ENCODE results near the gene TOP2A. TPM values are rescaled to one million over a fixed set of nuclear protein-coding genes. Genes with fewer than 3 reads are reported as not detected.

TOP2A gene
- polyA plus RNA-seq, 4 donors, result 162 to 190 (median 179) TPM

GRCh38 chr17:40452921-40453378 lies 35.3 kb upstream of the TOP2A start:
- no peak for DNase-seq (ENCODE audit: low read depth in 4 of 4, low spot score in 3 of 4)

DNA sequence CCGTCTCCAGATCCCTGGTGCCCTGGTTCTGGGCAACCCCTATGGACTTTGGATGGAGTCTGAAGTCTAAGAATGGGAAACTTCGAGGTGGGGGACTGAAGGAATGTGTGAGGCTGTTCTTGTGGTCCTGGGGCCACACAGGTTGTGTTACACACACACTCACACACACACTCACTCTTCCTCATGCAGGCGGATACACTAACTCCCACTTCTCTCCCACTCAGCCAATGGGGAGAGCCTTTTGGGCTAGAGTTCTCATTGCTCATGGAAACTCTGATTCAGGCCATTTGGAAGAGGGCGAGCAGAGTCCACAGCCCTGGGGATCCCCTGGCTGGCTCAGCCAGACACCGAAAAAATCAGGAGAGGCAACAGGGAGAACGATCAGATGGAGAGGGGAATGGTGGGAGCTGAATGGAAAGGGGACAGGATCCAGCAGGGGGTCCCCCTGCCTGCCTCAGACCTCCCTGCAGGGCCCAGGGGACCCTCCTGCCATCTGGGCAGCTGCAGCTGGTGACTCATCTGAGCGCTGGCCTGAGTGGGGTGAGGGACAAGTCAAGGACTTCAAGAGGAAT lies 34.6 kb upstream of the TOP2A start:
- no peak for DNase-seq (ENCODE audit: low read depth in 4 of 4, low spot score in 3 of 4)

DNA sequence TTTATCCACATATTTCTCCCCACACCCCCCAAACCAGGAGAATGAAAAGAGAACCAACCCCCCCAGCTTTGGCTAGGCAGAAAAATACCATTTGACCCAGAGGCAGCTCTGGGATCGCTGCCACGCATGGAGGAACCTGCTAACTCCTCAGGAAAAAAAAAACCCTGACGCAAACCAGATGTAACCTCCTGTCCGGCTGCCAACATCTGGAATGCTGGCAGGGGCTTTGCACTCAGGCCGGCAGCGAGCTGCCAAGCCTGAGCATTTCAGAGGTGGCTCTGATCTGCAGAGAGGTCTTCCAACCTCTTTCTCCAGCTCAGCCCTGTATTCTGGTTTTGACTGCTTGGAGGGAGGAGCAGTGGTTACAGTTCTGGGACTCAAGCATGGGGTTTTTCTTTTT lies 33.7 kb upstream of the TOP2A start:
- DNase-seq (ENCODE audit: low read depth in 4 of 4, low spot score in 3 of 4), result no peak

DNA sequence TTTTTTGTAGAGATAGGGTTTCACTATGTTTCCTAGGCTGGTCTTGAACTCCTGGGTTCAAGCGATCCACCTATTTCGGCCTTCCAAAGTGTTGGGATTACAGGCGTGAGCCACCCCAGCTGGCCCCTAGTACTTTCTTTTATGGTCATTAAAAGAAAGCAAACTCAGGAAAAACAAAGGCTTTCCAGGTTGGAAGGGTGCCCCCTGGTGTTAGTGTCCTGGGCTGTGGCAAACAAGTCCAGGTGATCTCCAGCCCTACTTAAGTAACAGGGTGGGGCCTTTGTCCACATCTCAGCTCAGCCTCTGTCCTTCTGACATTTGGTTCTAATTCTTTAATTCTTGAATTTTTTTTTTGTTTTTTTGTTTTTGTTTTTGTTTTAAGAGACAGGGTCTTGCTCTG lies 32.5 kb upstream of the TOP2A start:
- DNase-seq (ENCODE audit: low read depth in 4 of 4, low spot score in 3 of 4), result no peak

DNA sequence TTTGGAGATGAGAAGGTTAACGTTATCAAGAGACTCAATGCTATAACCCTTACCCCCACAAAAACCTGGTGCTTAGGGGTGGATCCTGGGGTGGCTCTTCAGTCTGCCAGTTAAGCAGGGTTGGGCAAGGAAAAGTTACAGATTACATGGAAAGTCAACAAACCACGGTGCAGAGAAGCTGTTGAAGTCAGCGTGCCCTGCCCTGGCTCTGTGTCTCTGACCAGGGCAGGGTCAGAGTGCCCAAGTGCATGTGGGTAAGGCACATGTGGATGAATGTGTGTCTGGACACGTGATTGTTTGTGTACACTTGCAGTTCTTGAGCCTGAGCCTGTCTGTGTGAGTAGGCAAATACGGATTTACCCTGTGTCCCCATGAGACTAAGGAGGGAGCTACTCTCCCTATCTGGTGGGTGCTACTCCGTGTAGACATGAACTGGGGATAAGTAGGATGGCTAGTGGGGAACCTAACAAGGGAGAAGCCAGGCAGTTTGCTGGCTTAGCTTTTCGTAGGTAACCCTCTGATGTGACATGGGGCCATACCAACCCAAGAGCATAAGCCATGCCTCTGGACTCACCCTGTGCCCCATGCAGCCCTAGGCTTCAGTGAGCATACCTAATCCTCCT lies 31.1 kb upstream of the TOP2A start:
- no peak for DNase-seq (ENCODE audit: low read depth in 4 of 4, low spot score in 3 of 4)

- no peak for DNase-seq (ENCODE audit: low read depth in 4 of 4, low spot score in 3 of 4)
Measured at GRCh38 chr17:40448213-40448638, 30.5 kb upstream of the TOP2A start.

GRCh38 chr17:40447806-40448205 lies 30.1 kb upstream of the TOP2A start:
- DNase-seq (ENCODE audit: low read depth in 4 of 4, low spot score in 3 of 4), result no peak

DNA sequence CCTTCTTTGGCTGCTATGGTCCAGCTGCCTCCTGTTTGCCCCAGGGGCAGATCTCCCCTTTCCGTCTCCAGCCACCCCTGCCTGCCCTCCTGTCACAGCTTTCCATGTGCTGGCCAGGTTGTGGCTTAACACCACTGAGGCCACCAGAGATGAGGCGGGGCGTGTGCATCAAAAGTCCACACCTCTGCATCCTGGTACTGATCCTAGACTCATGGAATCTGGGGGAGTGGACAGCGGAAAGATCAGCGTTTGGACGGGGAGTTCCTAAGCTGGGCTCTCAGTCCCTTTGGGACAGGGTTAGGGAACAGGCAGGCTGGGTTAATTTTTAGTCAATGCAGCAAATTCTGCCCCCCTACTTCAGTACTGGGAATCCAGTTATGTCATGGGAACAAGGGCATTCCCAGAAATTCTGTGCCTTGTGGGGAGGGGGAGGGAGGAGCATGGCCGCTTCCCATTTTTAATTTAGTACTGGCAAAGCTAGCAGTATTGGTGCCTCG lies 29.5 kb upstream of the TOP2A start:
- no peak for DNase-seq (ENCODE audit: low read depth in 4 of 4, low spot score in 3 of 4)

GRCh38 chr17:40445751-40446468 lies 28.2 kb upstream of the TOP2A start:
- DNase-seq (ENCODE audit: low read depth in 4 of 4, low spot score in 3 of 4), result no peak

DNA sequence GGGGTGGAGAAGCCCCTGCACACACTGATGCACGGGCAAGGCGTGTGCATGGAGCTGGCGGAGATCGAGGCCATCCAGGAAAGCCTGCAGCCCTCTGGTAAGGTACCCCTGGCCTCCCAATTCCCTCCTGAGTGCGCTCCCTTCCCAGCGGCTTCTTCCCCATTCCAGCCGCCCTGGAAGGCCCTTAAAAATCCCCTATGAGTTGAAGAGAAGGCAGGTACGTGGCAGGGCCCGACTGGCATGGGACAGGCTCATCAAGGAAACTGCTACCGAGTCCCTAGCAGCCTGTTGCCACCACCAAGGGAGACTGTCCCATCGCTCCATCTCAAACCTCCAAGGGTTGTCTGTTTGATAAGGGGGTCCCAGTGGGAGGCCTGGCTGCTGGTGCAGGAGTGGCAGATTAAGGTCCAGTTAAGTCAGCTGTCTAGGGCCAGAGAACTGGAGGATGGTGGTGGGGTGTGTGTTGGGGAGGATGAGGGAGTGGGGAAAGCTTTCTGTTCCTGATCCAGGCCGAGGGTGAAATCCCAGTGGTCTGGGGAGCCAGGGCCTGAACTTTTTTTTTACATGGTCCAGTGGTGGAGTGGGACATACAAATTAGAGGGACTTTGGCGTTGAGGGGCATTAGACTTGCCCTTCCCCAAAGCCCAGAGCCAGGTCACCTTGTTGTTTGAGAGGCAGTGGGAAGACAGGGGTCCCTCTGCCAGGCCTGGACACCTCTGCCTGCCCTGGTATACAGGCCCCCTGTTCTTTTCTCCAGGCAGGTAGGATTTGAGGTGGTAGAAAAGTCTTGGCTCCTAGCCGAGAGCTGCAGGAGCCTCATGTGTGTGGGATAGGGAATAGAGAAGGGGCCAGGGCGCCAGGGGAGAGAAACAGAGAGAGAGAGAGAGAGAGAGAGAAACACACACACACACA lies 26.5 kb upstream of the TOP2A start:
- DNase-seq (ENCODE audit: low read depth in 4 of 4, low spot score in 3 of 4), result no peak

DNA sequence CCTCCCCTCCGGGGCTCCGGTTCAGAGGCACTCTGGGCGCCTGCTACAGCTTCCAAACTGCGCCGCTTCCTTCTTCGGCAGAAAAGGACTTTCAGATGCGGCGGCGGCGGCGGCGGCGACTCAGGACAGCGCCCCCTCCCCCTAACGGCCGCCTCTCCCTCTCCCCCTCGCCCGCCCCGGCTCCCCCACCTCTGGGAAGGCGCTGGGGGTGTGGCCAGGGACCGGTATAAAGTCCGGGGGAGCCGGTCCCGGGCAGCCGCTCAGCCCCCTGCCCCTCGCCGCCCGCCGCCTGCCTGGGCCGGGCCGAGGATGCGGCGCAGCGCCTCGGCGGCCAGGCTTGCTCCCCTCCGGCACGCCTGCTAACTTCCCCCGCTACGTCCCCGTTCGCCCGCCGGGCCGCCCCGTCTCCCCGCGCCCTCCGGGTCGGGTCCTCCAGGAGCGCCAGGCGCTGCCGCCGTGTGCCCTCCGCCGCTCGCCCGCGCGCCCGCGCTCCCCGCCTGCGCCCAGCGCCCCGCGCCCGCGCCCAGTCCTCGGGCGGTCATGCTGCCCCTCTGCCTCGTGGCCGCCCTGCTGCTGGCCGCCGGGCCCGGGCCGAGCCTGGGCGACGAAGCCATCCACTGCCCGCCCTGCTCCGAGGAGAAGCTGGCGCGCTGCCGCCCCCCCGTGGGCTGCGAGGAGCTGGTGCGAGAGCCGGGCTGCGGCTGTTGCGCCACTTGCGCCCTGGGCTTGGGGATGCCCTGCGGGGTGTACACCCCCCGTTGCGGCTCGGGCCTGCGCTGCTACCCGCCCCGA lies 25.7 kb upstream of the TOP2A start, which contains the start of gene IGFBP4:
IGFBP4 (plus strand) TSS at position 255 of the 792 bp plus-strand sequence; CDS start at position 541, 286 bp downstream.
- DNase-seq (ENCODE audit: low read depth in 4 of 4, low spot score in 3 of 4), result no peak

DNA sequence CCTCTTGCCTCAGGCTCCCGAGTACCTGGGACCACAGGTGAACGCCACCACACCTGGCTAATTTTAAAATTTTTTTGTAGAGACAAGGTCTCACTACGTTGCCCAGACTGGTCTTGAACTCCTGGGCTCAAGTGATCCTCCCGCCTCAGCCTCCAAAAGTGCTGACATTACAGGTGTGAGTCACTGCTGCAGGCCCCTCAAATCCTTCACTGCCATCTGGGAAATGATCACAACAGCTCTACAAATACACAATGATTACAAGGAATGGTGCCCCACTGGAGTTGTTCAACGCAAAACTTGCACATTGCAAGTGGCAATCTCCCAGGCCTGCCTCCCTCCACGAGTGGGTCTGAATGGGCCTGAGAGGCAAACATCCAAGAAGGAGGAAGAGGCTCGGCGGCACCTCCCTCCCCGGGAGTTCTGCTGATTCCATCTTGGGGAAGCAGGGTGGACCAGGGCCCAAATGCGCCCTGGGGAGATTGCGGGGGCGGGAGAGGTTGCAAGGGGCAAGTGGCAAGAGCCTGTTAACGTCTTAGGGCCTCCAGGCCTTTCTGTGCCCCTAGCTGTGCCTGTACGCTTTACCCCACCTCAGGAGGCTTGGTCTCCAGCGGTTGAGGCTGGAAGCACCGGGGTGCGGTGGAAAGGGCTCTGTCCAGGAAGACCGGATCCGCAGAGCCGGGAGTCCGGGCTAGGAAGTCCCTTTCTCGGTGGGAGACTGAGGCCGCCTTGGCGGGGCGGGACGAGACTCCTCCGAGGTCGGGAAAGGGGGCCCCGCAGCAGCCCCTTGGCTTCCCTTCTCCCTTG lies 24.9 kb upstream of the TOP2A start:
- no peak for DNase-seq (ENCODE audit: low read depth in 4 of 4, low spot score in 3 of 4)

DNA sequence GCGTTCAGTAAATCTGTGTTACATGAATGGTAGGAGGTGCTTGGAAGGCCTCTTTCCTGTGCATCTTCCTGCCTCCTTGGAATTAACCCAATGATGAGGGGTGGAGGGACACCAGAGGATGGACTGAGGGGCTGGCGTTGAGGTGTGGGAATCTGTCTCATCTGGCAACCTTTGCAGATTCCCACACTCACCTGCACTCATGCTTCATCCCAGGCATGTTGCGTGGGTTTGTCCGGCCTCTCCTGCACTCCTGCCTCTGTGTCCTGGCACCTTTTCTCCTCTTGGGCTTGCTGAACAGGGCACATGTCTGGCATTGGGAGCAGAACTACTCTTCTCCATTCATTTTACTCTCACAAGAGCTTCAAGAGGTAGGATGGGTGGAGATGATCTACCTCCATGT lies 22.5 kb upstream of the TOP2A start:
- DNase-seq (ENCODE audit: low read depth in 4 of 4, low spot score in 3 of 4), result no peak

DNA sequence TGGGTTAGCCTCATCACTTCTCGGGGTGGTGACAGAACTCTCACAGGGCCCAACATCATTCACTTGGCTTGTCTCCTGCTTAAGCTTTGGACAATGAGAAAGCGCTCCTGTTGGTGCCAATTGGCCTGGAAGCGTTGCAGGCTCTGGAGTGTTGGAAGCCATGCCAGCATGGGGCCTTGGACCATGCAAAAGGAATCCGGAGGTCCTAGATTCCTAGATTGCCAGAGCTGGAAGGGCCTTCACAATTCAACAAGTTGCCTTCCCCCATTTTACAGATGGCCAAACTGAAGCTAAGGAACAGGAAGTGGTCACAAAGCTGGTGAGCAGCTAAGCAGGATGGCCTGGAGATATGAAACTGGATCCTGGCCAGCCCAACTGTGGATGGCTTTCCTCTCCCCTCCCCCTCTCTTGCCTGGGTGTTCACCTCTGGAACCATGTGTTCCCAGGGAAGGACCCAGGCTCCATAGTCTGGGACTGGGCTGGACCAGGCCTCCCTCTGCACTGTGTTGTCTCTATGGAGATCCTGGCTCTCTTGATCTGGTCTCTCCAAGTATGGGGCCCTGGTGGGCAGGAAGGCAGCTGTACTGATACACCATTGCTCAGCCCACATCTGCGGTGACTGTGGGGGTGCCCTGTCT lies 19.5 kb upstream of the TOP2A start:
- DNase-seq (ENCODE audit: low read depth in 4 of 4, low spot score in 3 of 4), result no peak

DNA sequence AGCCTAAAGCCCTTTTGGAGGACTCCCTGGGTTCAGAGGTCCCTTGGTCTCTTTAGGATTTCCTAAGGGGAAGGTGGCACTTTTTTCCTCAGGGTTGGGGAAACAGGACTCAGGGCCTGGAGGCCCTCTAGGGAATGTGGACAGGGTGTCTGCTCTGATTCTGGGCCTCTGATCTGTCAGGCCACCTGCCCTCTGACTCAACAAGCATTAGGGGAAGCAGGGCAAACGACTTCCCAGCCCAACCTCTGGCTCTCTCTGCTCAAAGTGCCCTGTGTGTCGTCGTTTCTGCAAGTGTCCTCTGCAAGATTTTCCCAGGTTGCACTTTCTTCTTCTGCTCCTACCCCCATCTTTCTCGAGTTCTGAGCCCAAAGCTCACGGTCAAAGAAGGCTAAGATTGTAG lies 18.9 kb upstream of the TOP2A start:
- no peak for DNase-seq (ENCODE audit: low read depth in 4 of 4, low spot score in 3 of 4)

DNA sequence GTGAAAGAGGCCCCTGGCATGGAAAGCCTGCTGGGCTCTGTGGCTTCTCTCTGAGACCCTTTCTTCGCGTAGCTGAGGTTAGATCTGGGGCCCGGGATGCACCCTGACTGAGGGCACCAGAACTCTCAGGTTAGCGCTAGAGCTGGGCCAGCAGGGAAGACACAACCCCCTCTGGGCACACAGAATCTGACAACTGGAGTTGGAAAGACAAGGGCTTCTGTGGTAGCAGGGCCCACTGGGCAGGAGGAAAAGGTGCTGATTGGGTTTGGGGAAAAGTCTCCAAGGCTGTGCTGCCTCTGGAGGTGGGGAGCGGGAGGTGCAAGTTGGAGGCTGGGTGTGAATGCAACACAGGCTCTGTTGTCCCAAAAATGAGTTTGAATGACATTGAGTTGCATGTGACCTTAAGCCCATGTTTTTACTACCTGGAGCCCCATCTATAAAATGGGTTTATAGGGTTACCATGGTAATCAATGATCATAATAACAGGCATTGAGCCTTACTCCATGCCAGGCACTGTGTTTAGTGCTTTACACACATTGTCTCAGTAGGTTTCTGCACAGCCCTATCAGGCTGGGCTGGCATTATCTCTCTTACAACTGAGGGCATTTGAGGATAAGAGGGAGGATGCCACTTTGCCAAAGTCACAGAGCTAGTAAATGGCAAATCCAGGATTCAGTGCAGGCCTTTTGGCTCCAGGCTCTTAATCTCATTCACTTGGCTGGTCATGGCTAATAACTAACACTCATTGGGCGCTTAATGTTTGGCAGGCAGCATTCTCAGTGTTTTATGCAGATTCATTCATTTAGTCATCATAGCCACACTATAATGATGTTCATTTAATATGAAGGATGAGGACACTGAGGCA lies 16.1 kb upstream of the TOP2A start:
- no peak for DNase-seq (ENCODE audit: low read depth in 4 of 4, low spot score in 3 of 4)

- no peak for DNase-seq (ENCODE audit: low read depth in 4 of 4, low spot score in 3 of 4)
Measured at GRCh38 chr17:40432864-40433528, 15.3 kb upstream of the TOP2A start.
